Stomach (tissue), 4 donors: ENCODE data around the gene TBXAS1.

Source experiments
- CTCF ChIP-seq, 7 experiments: fragments of 450-650 bp in 4 of 7; fragments of 200-600 bp in 3 of 7; sonication (generic) in 3 of 7; IDR thresholded peaks; one replicate each; pipeline ENCODE4 v1.5.1; 2016 to 2019; ENCODE audit warnings: antibody characterized with exemption in 7 of 7, control low read depth in 2 of 7, mild to moderate bottlenecking in 1 of 7
- EP300 ChIP-seq: sonication (generic); formaldehyde crosslinking; IDR thresholded peaks from one replicate; pipeline ENCODE4 v1.6.1; 2017; ENCODE audit warnings: antibody characterized with exemption

- TF ChIP-seq EP300 (no peak), CTCF (IDR thresholded peaks at IDR 0.05) (no peak)
Measured at GRCh38 chr7:140041659-140042385, 212.8 kb downstream of the TBXAS1 start.
